ENCODE results near the gene BBS4.

- TF ChIP-seq, protein P1, sequence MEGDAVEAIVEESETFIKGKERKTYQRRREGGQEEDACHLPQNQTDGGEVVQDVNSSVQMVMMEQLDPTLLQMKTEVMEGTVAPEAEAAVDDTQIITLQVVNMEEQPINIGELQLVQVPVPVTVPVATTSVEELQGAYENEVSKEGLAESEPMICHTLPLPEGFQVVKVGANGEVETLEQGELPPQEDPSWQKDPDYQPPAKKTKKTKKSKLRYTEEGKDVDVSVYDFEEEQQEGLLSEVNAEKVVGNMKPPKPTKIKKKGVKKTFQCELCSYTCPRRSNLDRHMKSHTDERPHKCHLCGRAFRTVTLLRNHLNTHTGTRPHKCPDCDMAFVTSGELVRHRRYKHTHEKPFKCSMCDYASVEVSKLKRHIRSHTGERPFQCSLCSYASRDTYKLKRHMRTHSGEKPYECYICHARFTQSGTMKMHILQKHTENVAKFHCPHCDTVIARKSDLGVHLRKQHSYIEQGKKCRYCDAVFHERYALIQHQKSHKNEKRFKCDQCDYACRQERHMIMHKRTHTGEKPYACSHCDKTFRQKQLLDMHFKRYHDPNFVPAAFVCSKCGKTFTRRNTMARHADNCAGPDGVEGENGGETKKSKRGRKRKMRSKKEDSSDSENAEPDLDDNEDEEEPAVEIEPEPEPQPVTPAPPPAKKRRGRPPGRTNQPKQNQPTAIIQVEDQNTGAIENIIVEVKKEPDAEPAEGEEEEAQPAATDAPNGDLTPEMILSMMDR (IDR thresholded peaks at IDR 0.05), result no peak
- no peak for TF ChIP-seq POLR2A (IDR thresholded peaks at IDR 0.05; ENCODE audit: low read depth)
- no peak for TF ChIP-seq POLR2AphosphoS5 (IDR thresholded peaks at IDR 0.05)
- no peak for TF ChIP-seq EP300 (IDR thresholded peaks at IDR 0.05)
Observed at GRCh38 chr15:72771329-72771725, 85.3 kb downstream of the BBS4 start.

Measured in esophagus muscularis mucosa (tissue), 4 donors.